HT1080 (cell line): Measurements from ENCODE around the gene ANKRD18B. TPM values are rescaled to one million over a fixed set of nuclear protein-coding genes. Genes with fewer than 3 reads are reported as not detected.
A peak's percentile ranks its signal among the peaks of the same experiment; 100 is the strongest.
"Not testable (repeated sequence)": the region's sequence is repeated elsewhere in the genome, so short reads cannot be mapped to it uniquely, and the experiment has no call there.

Experiments
- DNase-seq: peaks from one replicate; pipeline ENCODE4 v3.0.0-alpha.2; 2015; ENCODE audit warnings: low read depth
- small RNA-seq: library from RNA; depleted of rRNA; stranded (forward); fragments of <200 nt; gene quantifications from one replicate; pipeline ENCODE3, GENCODE V24; 2014
- total RNA-seq: library from RNA; depleted of rRNA; stranded (reverse); fragments of >200 nt; shearing (Covaris generic); gene quantifications from 2 replicates; pipeline ENCODE4 v1.2.3, GENCODE V29; 2014; rRNA removed

ANKRD18B gene
- total RNA-seq, 1 experiment from 2014 or later, result 15.0 TPM

DNA sequence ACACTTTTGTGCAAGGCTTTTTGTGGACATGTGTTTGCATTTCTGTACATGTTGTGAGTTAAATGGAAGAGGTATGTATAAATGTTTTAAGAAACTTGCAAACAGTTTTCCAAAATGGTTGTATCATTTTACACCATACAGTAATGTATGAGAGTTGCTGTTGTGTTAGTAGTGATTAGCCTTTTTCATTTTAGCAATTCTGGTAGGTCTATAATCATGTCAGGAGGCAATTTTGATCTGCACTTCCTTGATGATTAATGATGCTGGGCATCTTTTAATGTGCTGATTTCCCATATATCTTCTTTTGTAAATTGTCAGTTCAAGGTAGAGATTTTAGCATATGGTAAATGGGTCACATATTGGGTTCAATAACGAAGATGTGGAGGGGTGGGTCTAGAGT is 87.3 kb downstream of the ANKRD18B start:
- DNase-seq, result no peak

DNA sequence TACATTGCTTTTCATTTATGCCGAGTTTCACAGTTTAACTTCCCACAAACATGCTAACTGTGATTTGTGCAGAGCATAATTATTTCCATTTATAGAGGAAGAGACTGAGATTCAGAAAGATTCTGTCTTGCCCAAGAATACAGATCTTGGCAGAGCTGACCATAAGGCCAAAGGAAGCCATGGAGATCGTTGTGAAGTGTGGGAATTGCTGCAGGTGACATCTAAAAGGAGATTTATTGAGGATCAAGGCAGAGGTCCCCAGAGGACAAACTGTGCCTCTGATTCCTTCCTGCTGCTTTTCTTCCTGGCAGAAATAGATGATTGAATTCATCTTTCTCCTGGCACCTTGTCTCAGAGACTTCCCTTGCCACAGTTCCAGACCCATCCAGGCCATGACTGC is 88.4 kb downstream of the ANKRD18B start:
- DNase-seq, result not testable (repeated sequence)

DNA sequence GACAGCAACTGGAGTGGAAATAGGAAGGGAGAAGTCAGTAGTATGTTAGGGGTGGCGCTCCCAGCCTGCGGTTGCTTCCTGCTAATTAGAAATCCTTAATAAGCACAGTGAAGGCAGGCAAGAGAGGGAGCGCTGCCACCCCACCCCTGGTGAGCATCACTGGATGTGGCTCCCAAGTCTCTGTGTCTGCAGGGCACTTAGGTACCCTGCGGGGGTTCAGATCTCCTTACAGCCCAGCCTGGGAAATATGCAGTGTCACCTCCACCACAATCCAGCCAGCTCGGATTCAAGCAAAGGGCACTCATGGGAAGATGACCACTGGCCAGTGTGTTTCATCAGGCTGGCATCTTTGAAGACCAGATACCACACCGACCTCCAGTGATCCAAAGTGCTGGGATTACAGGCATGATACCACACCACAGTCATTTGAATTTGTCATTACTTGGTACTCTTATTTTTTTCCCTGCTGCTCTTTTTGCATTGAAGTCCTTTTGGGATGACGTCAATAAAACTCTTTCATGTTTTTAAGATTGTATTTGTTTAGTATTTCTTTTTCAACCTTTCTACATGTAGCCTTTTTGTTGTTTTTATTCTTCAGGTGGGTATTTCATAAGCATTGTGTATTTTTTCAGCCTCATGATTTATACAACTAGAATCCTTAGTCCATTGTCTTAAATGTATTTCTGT is 90.1 kb downstream of the ANKRD18B start:
- DNase-seq, result no peak

DNA sequence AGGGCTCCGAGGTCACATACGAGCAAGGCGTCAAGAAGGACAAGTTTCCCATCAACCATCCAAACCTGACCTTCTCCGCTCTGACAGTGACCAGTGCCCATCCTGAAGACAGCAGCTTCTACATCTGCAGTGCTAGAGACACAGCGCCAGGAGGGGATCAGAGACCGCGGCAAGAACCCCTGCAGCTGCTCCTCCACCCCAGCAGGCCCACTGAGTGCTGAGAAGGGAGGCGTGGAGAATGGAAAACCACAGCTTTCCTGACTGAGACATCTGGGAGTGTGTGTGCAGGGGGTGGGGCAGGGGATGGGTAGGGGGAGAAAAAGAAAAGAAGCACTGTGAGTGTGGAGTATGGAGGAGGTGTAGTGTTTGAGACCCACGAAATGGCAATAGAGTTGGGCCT is 94.3 kb downstream of the ANKRD18B start:
- not testable (repeated sequence) for DNase-seq

DNA sequence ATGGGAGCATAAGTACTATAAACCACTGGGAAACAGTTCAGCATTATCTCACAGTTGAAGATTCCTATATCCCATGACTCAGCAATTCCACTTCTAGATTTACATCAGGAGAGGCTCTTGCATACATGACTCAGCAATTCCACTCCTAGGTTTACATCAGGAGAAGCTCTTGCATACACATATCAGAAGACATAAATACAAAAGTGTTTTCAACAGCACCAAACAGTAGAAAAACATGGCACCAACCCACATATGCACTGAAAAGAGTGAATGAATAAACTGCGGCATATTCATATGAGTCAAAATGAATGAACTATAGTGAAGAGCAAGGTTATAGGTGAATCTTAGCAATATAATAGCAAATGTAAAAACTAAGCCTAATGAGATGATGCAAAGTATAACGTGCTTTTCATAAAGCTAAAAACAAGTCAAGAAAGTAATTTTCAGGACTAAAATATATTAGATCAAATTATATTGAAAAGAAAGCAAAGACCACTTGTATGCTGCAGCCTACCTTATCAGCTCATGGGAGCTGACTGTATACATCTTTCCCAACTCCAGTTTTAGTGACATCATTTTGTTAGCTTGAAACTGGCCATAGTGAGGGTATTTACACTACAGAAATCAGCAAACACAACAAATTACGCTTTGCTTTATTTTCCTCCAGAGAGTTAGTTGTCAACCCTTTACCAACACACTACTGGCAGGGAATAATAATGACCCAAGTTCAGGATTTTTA is 95.8 kb downstream of the ANKRD18B start:
- peak; percentile 69 for DNase-seq

DNA sequence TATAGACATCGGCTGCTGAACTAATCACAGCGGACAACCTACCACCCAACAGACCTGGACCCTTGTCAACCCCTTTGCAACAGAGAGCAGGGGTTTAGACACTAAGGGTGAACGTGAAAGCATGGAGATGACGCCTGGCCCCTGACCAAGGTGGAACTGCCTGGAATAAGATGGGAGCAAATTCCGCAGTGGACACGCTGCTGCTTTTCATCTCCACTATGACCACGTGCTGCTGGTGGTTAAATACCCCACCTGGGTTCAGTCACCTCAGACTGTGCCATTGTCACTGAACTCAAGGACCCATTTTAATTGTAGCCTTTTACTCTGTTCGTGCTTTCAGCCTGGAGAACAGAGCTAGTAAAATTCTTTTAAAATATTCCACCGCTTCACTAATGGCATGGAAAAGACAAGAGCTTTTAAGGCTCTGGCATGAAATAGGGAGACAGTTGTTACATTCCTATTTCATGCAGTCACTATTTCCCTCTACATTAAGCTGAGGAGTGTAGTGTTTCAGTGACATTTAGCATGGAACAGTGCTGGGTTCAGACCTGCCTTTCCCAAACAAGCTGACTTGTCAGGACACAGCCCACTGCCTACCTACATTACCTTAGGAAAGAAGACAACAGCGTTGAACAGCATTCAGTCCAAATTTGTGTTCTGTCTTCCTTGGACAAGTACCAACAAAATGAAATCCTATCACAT is 96.8 kb downstream of the ANKRD18B start:
- peak; percentile 61 for DNase-seq

Small RNA genes within 50 kb of the gene (small RNA-seq; reads per million reads assigned to genes)
- not detected for gene AL139008.1
- not detected for gene PRSS3P4

Other genes with a start within 250 kb of the ANKRD18B start
- 21.5 and 28.2 TPM in 2 replicates for gene NFX1, start 233.7 kb upstream of the ANKRD18B start, total RNA-seq
- gene AQP7, start 121.7 kb upstream of the ANKRD18B start, total RNA-seq, result not detected in 2 replicates
- 0.17 and 1.5 TPM in 2 replicates for gene AQP3, start 76.7 kb upstream of the ANKRD18B start, total RNA-seq
- gene NOL6, start 50.3 kb upstream of the ANKRD18B start, total RNA-seq, result 107 and 110 TPM in 2 replicates